ENCODE measurements around the gene HSD11B2.
"Not testable (repeated sequence)": the region's sequence is repeated elsewhere in the genome, so short reads cannot be mapped to it uniquely, and the experiment has no call there.

Gene HSD11B2

GRCh38 chr16:67413978-67414911 is 16.7 kb upstream of the HSD11B2 start:
- H3K4me3 ChIP-seq (ENCODE audit: low read depth, low read length): no peak overlapping the region

- H3K4me3 ChIP-seq (ENCODE audit: low read depth, low read length): not testable (repeated sequence)
These were observed 15.5 kb upstream of the HSD11B2 start for GRCh38 chr16:67415421-67415820.

- H3K4me3 ChIP-seq (ENCODE audit: low read depth, low read length): peak within 1 kb of the TSS; percentile 30
These were observed 14.8 kb upstream of the HSD11B2 start, which contains the start of gene ZDHHC1 for GRCh38 chr16:67415872-67416793. Gene ZDHHC1, minus strand, starts transcription at chr16:67416477. Its CDS starts 8,702 bp downstream, at chr16:67407775.

DNA sequence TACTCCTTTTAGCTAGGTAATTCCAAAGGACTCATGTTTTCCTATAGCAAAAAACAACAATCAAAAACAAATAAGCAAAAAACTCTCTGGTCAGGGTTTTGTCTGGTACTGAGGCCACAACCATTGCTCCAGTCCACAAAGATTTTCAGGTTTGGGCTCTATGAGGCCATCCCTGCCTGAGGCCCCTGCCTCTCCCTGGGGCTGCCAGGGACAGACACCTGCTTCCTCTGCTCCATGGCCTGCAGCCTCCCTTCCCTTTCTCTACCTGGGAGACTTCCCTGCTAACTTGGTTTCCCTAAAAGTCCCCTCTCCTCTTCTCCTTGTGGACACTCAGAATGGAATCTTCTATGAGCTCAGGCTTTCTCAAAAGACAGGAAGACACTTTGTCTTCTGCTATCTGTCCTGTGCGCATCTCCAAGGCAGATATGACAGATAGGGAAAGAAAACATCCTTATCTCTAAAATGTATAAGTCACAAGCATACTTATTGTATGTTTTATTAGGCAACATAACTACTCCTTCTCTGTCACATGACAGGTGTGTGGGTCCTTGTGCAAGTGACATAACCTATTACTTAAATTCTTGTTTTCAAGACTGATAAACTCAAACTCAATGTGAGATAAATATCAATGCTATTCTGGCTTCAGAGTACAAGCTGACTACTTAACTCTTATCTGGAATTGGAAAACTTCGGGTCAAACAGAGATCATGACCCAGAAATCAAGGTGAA is 13.4 kb upstream of the HSD11B2 start:
- H3K4me3 ChIP-seq (ENCODE audit: low read depth, low read length): no peak overlapping the region

- H3K4me3 ChIP-seq (ENCODE audit: low read depth, low read length): no peak overlapping the region
These were observed 11.4 kb upstream of the HSD11B2 start for GRCh38 chr16:67419502-67419901.

- no peak overlapping the region for H3K4me3 ChIP-seq (ENCODE audit: low read depth, low read length)
These were observed 11.0 kb upstream of the HSD11B2 start for GRCh38 chr16:67419931-67420330.

GRCh38 chr16:67421030-67421429 is 9.9 kb upstream of the HSD11B2 start:
- no peak overlapping the region for H3K4me3 ChIP-seq (ENCODE audit: low read depth, low read length)

- no peak overlapping the region for H3K4me3 ChIP-seq (ENCODE audit: low read depth, low read length)
These were observed 7.9 kb upstream of the HSD11B2 start for GRCh38 chr16:67423015-67423414.

- no peak overlapping the region for H3K4me3 ChIP-seq (ENCODE audit: low read depth, low read length)
These were observed 7.2 kb upstream of the HSD11B2 start for GRCh38 chr16:67423611-67424260.

GRCh38 chr16:67424261-67424615 is 6.7 kb upstream of the HSD11B2 start:
- H3K4me3 ChIP-seq (ENCODE audit: low read depth, low read length): no peak overlapping the region

- no peak overlapping the region for H3K4me3 ChIP-seq (ENCODE audit: low read depth, low read length)
These were observed 5.9 kb upstream of the HSD11B2 start for GRCh38 chr16:67425061-67425460.

DNA sequence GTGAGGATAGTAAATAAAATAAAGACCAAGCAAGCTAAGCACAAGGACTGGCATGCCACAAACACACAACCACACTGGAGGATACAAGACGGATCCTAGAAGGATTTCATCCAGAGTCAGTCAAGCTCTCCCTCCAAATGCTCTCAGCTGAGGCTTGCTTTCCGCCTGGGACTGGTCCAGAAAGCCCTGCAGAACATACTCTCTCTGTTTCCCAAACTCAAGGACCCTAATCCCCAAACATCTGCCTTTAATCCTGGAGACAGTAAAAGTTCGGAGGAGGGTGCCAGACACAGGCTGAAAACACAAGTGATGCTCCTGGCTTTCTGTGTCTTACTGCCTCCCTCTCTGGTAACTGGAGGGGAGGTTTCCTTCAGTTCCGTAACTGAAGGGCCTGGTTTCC is 5.3 kb upstream of the HSD11B2 start:
- H3K4me3 ChIP-seq (ENCODE audit: low read depth, low read length): no peak overlapping the region

GRCh38 chr16:67426022-67426421 is 4.9 kb upstream of the HSD11B2 start:
- no peak overlapping the region for H3K4me3 ChIP-seq (ENCODE audit: low read depth, low read length)

- H3K4me3 ChIP-seq (ENCODE audit: low read depth, low read length): no peak overlapping the region
These were observed 4.0 kb upstream of the HSD11B2 start for GRCh38 chr16:67426950-67427349.

- H3K4me3 ChIP-seq (ENCODE audit: low read depth, low read length): no peak overlapping the region
These were observed 2.7 kb upstream of the HSD11B2 start for GRCh38 chr16:67428146-67428731.

GRCh38 chr16:67429053-67429798 is 1.7 kb upstream of the HSD11B2 start:
- H3K4me3 ChIP-seq (ENCODE audit: low read depth, low read length): no peak overlapping the region

GRCh38 chr16:67429799-67430503 is 970 bp upstream of the HSD11B2 start:
- H3K4me3 ChIP-seq (ENCODE audit: low read depth, low read length): peak overlapping the region; percentile 56

DNA sequence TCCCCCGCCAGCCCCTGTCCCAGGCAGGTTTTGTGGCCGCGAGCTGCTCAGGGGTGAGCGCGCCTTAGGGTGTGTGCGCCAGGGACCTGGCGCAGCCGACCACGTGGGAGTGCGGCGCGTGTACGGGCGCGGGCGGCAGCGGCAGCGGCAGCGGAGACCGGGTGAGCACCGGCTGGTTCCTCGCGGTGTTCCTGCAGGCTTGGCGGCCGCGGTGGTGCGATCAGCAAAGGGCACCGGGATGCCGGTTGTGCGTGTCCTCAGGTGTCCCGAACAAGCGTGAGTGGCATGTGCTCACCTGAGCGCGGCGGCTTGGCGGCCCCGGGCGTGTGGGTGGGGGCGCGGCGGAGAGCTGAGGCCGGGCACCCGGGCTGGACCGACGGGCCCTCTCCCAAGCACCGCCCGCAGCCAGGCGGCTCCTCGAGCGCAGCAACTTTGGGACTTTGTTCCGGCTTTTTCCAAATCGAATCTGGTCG is 381 bp upstream of the HSD11B2 start:
- H3K4me3 ChIP-seq (ENCODE audit: low read depth, low read length): peak overlapping the region; percentile 56
